Ishikawa (cell line): Measurements from ENCODE around the gene FIGNL1.

ENCODE experiments used
- CEBPB ChIP-seq: IDR thresholded peaks from 2 replicates; pipeline ENCODE4 v1.6.1; 2012
- CREB1 ChIP-seq: IDR thresholded peaks from 2 replicates; pipeline ENCODE4 v1.6.1; 2012; ENCODE audit warnings: low read depth
- EGR1 ChIP-seq: IDR thresholded peaks from 2 replicates; pipeline ENCODE4 v1.6.1; 2012
- EP300 ChIP-seq: IDR thresholded peaks from 2 replicates; pipeline ENCODE4 v1.6.1; 2012; ENCODE audit warnings: borderline replicate concordance
- FOXM1 ChIP-seq: IDR thresholded peaks from 2 replicates; pipeline ENCODE4 v1.6.1; 2012; ENCODE audit warnings: low read depth, borderline replicate concordance
- MAX ChIP-seq: IDR thresholded peaks from 2 replicates; pipeline ENCODE4 v1.6.1; 2012
- NFIC ChIP-seq: IDR thresholded peaks from 2 replicates; pipeline ENCODE4 v1.6.1; 2012
- RAD21 ChIP-seq: IDR thresholded peaks from 2 replicates; pipeline ENCODE4 v1.6.1; 2012; ENCODE audit warnings: low read depth
- REST ChIP-seq: IDR thresholded peaks from 2 replicates; pipeline ENCODE4 v1.6.1; 2012; ENCODE audit warnings: low read depth, mild to moderate bottlenecking
- TAF1 ChIP-seq: IDR thresholded peaks from 2 replicates; pipeline ENCODE4 v1.6.1; 2012; ENCODE audit warnings: low read depth, mild to moderate bottlenecking
- TCF12 ChIP-seq: IDR thresholded peaks from 2 replicates; pipeline ENCODE4 v1.6.1; 2012; ENCODE audit warnings: low read depth
- TEAD4 ChIP-seq: IDR thresholded peaks from 2 replicates; pipeline ENCODE4 v1.6.1; 2012
- USF1 ChIP-seq: IDR thresholded peaks from 2 replicates; pipeline ENCODE4 v1.6.1; 2012
- YY1 ChIP-seq: IDR thresholded peaks from 2 replicates; pipeline ENCODE4 v1.6.1; 2012; ENCODE audit warnings: low read depth
- ZBTB7A ChIP-seq: IDR thresholded peaks from 2 replicates; pipeline ENCODE4 v1.6.1; 2012; ENCODE audit warnings: low read depth

The FIGNL1 gene

GRCh38 chr7:50466815-50467585 lies 16.9 kb upstream of the FIGNL1 start:
- no peak for TF ChIP-seq EGR1
- TF ChIP-seq ZBTB7A, result no peak
- no peak for TF ChIP-seq TCF12
- no peak for TF ChIP-seq TAF1
- TF ChIP-seq FOXM1, result no peak
- no peak for TF ChIP-seq MAX
- no peak for TF ChIP-seq USF1
- TF ChIP-seq NFIC, result no peak
- TF ChIP-seq TEAD4, result no peak
- no peak for TF ChIP-seq YY1
- no peak for TF ChIP-seq CEBPB
- no peak for TF ChIP-seq EP300
- no peak for TF ChIP-seq RAD21
- TF ChIP-seq CREB1, result no peak
- no peak for TF ChIP-seq REST

GRCh38 chr7:50463035-50463434 lies 12.9 kb upstream of the FIGNL1 start:
- TF ChIP-seq FOXM1, result no peak
- TF ChIP-seq NFIC, result no peak
- TF ChIP-seq RAD21, result no peak
- TF ChIP-seq REST, result no peak
- no peak for TF ChIP-seq CREB1
- no peak for TF ChIP-seq TCF12
- TF ChIP-seq USF1, result no peak
- no peak for TF ChIP-seq MAX
- TF ChIP-seq YY1, result no peak
- no peak for TF ChIP-seq EP300
- no peak for TF ChIP-seq ZBTB7A
- no peak for TF ChIP-seq TAF1
- TF ChIP-seq EGR1, result no peak
- TF ChIP-seq CEBPB, result no peak
- no peak for TF ChIP-seq TEAD4

GRCh38 chr7:50462361-50462760 lies 12.2 kb upstream of the FIGNL1 start:
- TF ChIP-seq TEAD4 (no peak), FOXM1 (no peak), CREB1 (no peak), MAX (no peak), YY1 (no peak), RAD21 (no peak), NFIC (no peak), ZBTB7A (no peak), TCF12 (no peak), EGR1 (no peak), TAF1 (no peak), CEBPB (no peak), EP300 (no peak)

GRCh38 chr7:50461695-50462094 lies 11.5 kb upstream of the FIGNL1 start:
- TF ChIP-seq FOXM1 (no peak), CEBPB (no peak), REST (no peak), YY1 (no peak)
